ENCODE results near the gene CTPS2. TPM values are rescaled to one million over a fixed set of nuclear protein-coding genes. Genes with fewer than 3 reads are reported as not detected.

CTPS2 gene
- total RNA-seq, 1 donor from 2014 or later = 24.5 TPM

DNA sequence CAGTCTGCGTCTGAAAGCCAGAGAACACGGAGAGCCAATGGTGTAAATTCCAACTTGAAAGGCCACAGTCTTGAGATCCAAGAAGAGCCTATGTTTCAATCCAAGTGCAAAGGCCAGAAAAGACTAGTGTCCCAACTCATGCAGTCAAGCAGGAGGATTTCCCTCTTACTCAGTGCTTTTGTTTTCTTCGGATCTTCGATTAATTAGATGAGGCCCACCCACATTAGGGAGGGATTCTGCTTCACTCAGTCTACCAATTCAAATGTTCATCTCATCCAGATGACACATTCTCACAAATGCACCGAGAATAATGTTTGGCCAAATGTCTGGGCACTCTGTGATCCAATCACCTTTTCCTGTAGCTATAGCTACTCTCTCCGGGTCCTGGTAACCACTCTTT, 154.0 kb downstream of the CTPS2 start:
- Histone ChIP-seq H3K9me3 (ENCODE audit: control insufficient read depth in 3 of 3, low read length in 3 of 3) (no peaks in the 10 kb centered on the region), H3K9ac (ENCODE audit: low read depth in 1 of 3, low read length in 3 of 3) (no peak overlapping the region), H3K27ac (ENCODE audit: low read depth, low read length) (no peak overlapping the region), H3K36me3 (ENCODE audit: control insufficient read depth in 3 of 3, insufficient read depth in 3 of 3, low read length in 3 of 3) (no peaks in the 10 kb centered on the region), H3K4me1 (ENCODE audit: control insufficient read depth in 3 of 3, insufficient read depth in 3 of 3, low read length in 3 of 3) (no peaks in the 10 kb centered on the region), H3K4me3 (ENCODE audit: low read length in 3 of 3) (no peak overlapping the region), H3K27me3 (ENCODE audit: control insufficient read depth in 3 of 3, insufficient read depth in 3 of 3, low read length in 3 of 3) (no peaks in the 10 kb centered on the region)

DNA sequence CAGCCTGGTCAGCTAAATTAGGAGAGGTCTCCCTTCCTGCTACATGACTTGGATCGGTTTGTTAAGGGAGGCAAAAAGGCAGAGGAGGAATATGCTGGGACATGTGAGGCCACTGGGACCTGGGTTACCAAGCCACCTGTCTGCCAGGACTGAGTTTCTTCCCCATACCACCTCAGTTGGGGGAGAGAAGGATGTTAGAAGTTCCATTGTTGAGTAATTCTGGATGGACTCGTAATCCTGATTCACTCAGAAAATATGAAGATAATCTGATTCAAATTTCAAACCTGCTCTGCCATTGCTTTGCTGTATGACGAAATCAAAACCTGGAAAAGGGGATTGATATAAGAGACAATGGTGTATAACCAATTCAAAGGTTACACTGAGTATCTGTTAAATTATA, 159.9 kb downstream of the CTPS2 start:
- no peaks in the 10 kb centered on the region for H3K36me3 ChIP-seq (ENCODE audit: control insufficient read depth in 3 of 3, insufficient read depth in 3 of 3, low read length in 3 of 3)
- H3K27ac ChIP-seq (ENCODE audit: low read depth, low read length) = no peak overlapping the region
- no peaks in the 10 kb centered on the region for H3K27me3 ChIP-seq (ENCODE audit: control insufficient read depth in 3 of 3, insufficient read depth in 3 of 3, low read length in 3 of 3)
- H3K9ac ChIP-seq (ENCODE audit: low read depth in 1 of 3, low read length in 3 of 3) = no peak overlapping the region
- H3K9me3 ChIP-seq (ENCODE audit: control insufficient read depth in 3 of 3, low read length in 3 of 3) = no peaks in the 10 kb centered on the region
- no peaks in the 10 kb centered on the region for H3K4me1 ChIP-seq (ENCODE audit: control insufficient read depth in 3 of 3, insufficient read depth in 3 of 3, low read length in 3 of 3)
- H3K4me3 ChIP-seq (ENCODE audit: low read length in 3 of 3) = no peak overlapping the region

DNA sequence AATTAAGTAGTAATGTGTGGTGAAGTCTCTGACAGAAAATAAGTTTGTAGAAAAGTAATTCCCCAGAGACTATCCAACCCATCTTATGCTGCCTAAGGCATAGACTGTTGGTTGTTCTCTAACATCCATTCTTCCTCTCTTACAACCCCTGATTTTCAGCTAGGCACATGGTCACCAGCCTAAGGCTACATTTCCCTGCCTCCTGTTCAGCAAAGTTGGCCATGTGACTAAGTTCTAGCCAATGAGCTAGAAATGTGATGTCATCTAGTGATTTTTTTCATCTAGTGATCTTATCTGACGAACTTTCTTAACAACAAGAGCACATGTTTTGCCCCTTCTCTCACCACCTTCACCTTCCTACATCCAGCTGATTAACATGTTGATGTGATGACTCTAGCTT, 164.8 kb downstream of the CTPS2 start:
- H3K4me3 ChIP-seq (ENCODE audit: low read length in 3 of 3) = no peak overlapping the region
- no peaks in the 10 kb centered on the region for H3K27me3 ChIP-seq (ENCODE audit: control insufficient read depth in 3 of 3, insufficient read depth in 3 of 3, low read length in 3 of 3)
- no peaks in the 10 kb centered on the region for H3K9me3 ChIP-seq (ENCODE audit: control insufficient read depth in 3 of 3, low read length in 3 of 3)
- no peaks in the 10 kb centered on the region for H3K4me1 ChIP-seq (ENCODE audit: control insufficient read depth in 3 of 3, insufficient read depth in 3 of 3, low read length in 3 of 3)
- no peak overlapping the region for H3K9ac ChIP-seq (ENCODE audit: low read depth in 1 of 3, low read length in 3 of 3)
- no peak overlapping the region for H3K27ac ChIP-seq (ENCODE audit: low read depth, low read length)
- H3K36me3 ChIP-seq (ENCODE audit: control insufficient read depth in 3 of 3, insufficient read depth in 3 of 3, low read length in 3 of 3) = no peaks in the 10 kb centered on the region

DNA sequence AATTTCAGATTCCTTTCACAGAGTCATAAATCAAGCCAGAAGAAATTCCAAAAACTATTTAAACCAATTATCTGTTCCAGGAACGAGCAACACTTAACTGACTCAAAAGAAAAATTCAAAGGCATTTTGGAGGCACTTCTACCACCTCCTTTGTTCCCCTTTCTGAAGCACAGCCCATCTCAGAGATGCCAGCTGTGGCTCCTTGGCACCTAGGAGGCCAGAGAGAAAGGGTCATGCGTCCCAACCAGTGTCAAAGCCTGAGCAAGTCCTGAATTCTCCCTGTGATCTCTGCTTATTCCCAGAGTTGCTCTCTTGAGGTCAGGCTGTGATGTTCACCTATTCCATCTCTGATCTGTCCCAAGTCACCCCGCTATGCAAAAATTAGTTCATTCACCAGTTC, 167.5 kb downstream of the CTPS2 start:
- no peak overlapping the region for H3K4me3 ChIP-seq (ENCODE audit: low read length in 3 of 3)
- no peaks in the 10 kb centered on the region for H3K4me1 ChIP-seq (ENCODE audit: control insufficient read depth in 3 of 3, insufficient read depth in 3 of 3, low read length in 3 of 3)
- no peaks in the 10 kb centered on the region for H3K9me3 ChIP-seq (ENCODE audit: control insufficient read depth in 3 of 3, low read length in 3 of 3)

More for the DNA sequence above, 167.5 kb downstream of the CTPS2 start:
- Histone ChIP-seq H3K36me3 (ENCODE audit: control insufficient read depth in 3 of 3, insufficient read depth in 3 of 3, low read length in 3 of 3) (no peaks in the 10 kb centered on the region), H3K9ac (ENCODE audit: low read depth in 1 of 3, low read length in 3 of 3) (no peak overlapping the region), H3K27ac (ENCODE audit: low read depth, low read length) (no peak overlapping the region), H3K27me3 (ENCODE audit: control insufficient read depth in 3 of 3, insufficient read depth in 3 of 3, low read length in 3 of 3) (no peaks in the 10 kb centered on the region)

Small RNA genes within 50 kb of the gene (small RNA-seq; reads per million reads assigned to genes)
- gene MIR548AM = not detected

Other genes with a start within 250 kb of the CTPS2 start
- gene S100G, start 62.5 kb downstream of the CTPS2 start, total RNA-seq = not detected
- gene SYAP1, start 6.9 kb upstream of the CTPS2 start, total RNA-seq = 12.0 TPM
- 5.7 TPM for gene TXLNG, start 73.8 kb upstream of the CTPS2 start, total RNA-seq
- 145 TPM for gene RBBP7, start 157.7 kb upstream of the CTPS2 start, total RNA-seq
- 7.8 TPM for gene REPS2, start 234.0 kb upstream of the CTPS2 start, total RNA-seq